IPS-NIHi7 (cell line): ENCODE data around the gene GAS1.

ENCODE experiments used
- DNase-seq: peaks from one replicate; pipeline ENCODE4 v3.0.0; 2012; ENCODE audit warnings: mixed read lengths; ENCODE audit errors: extremely low spot score

GAS1 gene

DNA sequence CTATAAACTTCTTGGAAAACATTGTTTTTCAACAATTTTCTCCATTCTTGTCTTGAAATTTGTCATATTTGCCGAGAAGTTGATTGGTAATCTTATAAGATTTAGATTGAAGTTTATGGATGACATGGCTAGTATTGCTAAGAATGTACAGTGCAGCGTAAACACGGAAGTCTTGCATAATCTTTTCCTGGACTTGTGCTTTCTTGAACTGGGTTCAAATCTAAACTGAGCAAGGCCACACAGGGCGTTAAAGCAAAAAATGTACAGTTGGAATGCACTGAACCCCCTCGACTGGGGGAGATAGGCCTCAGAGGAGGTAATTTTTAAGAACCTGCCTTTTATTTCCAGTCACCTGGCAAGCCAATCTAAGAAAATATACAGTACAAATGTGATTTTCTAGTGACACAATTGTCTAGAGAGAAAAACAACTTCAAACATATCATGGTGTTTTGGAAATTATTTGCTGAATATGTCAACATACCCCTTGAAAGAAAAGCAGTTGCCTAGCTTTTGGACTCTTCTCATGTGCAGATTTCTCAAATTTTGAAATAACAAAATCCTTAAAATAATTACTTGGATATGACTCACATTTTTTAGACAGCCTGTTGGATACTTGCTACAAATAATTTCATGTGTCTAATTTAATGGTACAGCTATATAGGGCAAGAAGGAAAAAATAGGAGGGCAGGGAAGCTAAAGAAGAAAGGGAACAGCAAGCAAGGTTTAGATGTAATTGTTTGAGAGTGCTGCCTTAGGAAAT, 18.5 kb upstream of the GAS1 start:
- DNase-seq = no peak

- no peak for DNase-seq
Measured at GRCh38 chr9:86962692-86963091, 15.4 kb upstream of the GAS1 start.

- DNase-seq = no peak
Measured at GRCh38 chr9:86960938-86961337, 13.6 kb upstream of the GAS1 start.

- DNase-seq = no peak
Measured at GRCh38 chr9:86958203-86958602, 10.9 kb upstream of the GAS1 start.

DNA sequence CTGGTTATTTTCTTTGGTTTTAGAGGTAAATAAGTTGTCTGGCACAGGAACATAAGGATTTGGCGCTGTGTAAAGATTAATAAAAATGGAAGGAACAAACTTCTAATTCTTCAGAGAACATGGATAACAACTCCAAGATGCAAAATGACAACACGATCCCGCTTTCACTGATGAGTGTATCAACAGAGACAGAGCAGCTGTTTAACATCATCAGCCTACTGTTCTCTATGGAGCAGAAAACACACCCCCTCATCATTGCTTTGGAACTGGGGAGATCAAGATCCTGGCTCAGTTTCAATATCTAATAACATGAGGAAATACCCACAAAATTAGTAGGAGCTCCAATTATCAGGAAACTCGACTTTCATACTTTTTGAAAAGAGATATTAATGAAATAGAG, 8.3 kb upstream of the GAS1 start:
- no peak for DNase-seq

GRCh38 chr9:86955042-86955441, 7.7 kb upstream of the GAS1 start:
- DNase-seq = no peak

DNA sequence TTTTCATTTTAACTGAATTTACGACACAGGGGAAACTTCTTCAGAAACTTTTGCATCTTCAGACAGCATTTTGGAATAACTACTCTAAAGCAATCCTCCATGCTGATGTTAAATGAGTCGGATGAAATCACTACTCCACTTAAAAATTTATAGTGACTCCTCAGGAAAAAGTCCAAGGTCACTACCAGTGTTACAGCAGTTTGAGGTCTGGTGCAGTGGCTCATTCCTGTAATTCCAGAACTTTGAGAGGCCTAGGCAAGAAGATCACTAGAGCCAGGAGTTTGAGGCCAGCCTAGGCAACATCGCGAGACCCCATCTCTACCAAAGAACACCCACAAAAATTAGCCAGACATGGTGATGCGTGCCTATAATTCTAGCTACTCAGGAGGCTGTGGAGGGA, 5.9 kb upstream of the GAS1 start:
- no peak for DNase-seq

DNA sequence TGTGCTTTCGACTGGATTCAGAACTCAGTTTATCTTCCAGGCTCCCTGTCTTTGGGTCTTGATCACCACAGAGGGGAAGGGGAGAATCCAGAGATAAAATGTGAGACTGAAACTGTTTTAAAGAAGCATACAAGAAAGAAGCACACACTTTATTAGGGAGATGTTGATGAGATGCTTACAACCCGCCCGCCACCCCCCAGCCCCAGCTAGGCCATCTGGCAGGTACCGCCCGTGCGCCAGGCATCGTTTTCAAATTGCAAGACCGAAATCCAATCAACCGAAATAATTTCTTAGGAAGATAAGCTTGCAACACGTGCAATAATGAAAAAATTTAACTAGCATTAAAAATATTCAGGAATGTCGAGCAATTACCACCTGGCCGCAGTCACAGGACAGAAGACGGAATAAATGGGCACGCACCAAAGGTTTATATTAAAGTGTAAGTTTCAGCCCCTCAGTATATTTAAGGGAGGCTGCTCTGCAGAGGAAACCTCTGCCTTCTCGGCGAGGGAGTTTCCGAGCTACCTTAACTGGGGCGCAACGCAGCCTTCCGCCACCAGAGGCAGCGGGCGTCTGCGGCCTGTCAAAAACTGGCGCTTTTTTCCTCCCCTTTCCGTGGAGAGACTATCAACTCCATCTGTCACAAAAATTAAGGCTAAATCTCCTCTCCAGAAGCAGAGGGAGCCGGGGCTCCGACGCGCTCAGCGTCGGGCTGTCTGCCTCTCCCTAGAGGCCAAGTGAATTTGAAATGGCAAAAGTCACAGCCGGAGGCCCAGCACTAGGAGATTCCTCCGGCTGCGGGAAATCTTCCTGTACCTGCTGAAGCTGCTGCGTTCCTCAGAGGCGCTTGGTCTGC, 996 bp upstream of the GAS1 start:
- DNase-seq = peak; percentile 75

DNA sequence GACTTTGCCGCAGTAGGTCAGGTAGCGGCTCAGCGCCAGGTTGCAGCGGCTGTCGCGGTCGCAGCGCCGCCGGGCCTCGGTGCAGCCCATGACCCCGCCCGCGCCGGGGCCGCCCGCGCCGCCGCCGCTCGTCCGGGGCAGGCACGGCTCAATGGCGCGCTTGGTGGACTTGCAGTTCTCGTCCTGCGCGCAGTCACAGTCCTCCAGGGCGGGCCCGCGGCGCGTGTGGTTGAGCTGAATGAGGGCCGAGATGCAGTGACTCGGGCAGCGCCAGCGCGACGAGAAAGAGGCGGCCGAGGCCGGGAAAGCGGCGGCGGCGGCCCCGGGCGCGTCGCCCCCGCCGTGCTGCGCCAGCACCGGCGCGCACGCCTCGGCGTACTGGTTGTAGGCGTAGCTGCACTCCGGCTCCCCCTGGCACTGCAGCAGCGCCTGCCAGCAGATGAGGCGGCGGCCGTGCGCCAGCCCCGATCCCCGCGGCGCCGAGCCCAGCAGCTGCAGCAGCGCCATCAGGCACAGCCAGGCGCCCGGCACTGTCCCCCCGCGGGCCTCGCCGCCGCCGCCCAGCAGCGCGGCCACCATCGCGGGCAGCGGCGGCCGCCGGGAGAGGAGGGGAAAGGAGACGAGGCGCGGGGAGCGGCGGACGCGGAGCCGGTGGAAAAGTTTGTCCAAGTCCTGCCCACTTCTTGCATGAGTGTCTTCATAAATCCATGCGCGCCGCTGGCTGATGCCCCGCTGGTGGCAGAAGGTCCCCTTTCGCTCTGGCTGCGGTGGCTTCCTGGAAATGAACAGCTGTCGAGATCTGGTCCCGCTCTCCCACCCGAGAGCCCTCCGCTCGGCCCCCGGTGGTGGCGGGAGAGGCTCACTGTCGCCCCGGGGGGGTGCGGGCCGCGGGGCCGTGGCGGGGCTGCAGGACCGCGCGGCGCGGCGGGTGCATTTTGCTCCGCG, 833 bp downstream of the GAS1 start:
- peak; percentile 53 for DNase-seq

- DNase-seq = no peak
Measured at GRCh38 chr9:86945728-86946200, 1.5 kb downstream of the GAS1 start.

DNA sequence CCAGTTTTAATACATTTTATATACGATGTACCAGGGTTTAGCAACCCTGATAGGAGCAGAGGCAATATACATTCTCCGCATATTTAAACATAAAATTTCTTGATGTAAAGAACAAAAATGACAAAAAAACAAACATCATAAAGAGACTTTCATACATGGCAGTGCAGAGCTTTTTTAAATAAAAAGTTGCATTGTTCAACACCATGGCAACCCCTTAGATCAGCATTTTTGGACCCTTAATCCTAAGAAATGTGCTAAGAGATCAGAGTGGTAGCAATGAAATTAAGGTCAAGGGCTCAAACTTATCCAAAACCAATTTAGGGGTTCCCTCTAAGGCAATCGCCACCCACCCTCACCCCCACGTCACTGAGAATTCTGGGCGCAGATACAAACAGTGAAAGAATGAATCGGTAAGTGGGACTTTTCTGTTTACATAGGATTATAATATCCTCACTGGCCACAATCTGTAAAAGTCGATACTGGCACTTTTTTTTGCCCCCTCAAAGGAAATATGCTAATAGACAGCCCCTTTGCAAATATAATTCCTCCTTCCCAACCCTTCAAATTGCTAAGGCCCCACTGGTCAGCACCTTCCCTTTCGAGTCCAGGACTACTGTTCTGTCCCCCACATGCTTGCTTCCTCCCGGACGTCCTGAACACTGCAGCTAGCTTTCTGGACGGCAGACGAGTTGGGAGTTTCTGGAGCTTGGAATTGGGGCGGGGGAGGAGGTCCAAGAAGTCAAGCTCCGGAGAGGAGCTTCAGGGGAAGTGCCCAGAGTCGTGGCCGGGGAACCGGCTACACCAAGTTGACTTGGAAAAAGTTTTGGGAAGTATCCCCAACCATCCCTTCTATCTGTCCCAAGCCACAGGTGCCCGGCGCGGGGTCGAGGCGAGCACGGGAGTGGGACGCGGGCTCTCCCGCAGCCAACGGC, 2.2 kb downstream of the GAS1 start:
- no peak for DNase-seq

GRCh38 chr9:86943201-86944113, 3.8 kb downstream of the GAS1 start:
- DNase-seq = no peak

DNA sequence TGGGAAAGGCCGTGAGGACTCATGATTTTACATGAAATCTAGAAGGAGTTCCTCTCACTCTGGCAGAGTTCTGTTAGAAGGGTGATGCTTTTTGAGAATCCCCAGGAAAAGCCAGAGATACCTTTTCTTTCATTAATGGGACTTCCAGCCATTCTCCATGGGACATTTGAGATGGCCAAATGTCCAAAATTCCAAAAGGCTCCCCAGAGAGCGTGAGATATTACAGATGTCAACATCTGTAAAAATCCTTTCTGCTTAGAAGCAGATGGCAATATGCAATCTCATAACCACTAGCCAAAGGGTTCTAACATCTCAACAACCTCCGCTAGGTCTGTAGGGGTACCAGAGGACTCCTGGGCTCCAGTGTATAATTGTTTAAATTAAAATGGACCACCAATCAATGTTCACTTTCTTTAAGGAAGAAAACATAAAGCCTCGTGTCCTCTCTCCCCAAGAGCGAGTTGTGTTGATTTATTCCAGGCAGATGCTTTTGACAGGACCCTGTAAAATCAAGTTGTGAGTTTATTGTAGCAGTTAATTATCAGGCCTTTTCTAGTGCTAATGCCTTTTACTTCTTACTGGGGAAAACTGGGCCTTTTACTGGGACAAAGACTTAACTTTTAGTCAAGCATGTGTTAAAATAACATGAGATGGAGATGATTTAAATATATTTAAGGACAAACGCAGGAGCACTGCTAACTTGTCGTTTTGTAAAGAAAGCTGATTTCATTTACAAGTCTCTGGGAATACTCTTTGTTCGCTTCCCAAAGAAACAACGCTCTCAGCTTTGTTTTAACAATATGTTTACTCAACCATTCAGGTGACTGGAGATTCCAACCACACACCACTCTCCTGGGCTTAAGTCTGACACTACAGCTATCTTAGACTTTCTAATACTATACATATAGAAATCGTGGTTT, 4.8 kb downstream of the GAS1 start:
- DNase-seq = no peak

GRCh38 chr9:86941197-86941596, 6.1 kb downstream of the GAS1 start:
- no peak for DNase-seq

GRCh38 chr9:86940774-86941173, 6.5 kb downstream of the GAS1 start:
- no peak for DNase-seq

DNA sequence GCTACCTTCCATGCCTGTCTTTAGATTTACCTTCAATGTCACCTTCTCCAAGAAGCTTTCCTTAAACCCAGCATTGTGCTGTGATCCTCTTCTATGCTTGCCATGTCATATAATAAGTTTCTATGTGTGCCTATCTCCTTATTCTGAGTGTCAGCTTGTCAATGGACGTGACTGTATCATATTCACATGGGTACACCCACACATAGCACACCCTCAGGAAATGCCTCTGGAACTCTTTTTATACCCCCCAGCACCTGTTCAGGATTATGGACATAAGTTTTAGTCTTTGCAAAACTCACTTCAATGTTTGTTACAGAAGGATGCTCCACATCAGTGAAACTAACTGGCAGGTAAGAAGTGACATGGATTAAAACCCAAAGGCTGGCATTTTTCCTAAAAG, 7.4 kb downstream of the GAS1 start:
- DNase-seq = no peak

GRCh38 chr9:86939321-86939720, 8.0 kb downstream of the GAS1 start:
- no peak for DNase-seq

- no peak for DNase-seq
Measured at GRCh38 chr9:86938780-86939179, 8.5 kb downstream of the GAS1 start.

GRCh38 chr9:86926145-86926544, 21.2 kb downstream of the GAS1 start:
- no peak for DNase-seq
